ENCODE results near the gene SATB1. TPM values are rescaled to one million over a fixed set of nuclear protein-coding genes. Genes with fewer than 3 reads are reported as not detected.

Gene SATB1
- total RNA-seq, 1 donor from 2014 or later = 41.7 TPM

DNA sequence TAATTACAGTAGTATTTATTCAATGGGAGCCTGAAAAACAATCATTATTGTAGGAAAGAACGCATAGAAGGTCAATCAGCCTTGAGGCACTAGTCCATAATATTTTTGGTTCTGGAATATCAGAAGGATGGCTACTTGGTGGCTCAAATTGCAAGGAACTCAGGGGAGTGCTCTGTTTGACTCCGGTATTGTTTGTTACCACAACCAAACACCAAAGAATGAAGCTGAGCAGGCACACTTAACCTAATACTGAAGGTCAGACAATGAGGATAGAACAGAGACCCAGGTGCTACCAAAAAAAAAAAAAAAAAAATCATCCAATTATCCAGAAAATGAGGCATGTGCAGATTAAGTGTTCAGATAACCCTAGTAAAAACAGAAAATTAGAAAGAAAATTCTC, 11.1 kb upstream of the SATB1 start:
- ATAC-seq (ENCODE audit: poor library complexity) (no peak), DNase-seq (no peak)
- intact Hi-C loops (cut with DNase I) = no loop called here

DNA sequence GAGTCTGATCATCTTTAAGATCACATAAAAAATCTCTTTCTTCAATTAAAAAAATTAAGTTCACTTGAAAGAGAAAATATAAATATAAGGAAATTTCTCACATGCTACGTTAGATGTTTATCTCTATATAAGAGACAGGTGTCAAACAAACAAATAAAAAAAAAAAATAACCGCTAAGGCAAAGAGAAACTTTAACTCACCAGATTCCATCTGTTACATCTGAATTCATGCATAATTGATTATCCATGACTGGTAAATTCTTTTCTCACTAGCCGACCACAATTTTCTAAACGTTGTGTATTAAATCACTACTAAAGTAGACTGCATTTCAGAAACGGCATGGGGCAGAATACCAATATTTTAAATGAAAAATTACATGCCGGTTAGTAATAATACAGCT, 9.6 kb upstream of the SATB1 start:
- intact Hi-C loops (cut with DNase I) = no loop called here
- ATAC-seq (ENCODE audit: poor library complexity) = no peak
- no peak for DNase-seq

DNA sequence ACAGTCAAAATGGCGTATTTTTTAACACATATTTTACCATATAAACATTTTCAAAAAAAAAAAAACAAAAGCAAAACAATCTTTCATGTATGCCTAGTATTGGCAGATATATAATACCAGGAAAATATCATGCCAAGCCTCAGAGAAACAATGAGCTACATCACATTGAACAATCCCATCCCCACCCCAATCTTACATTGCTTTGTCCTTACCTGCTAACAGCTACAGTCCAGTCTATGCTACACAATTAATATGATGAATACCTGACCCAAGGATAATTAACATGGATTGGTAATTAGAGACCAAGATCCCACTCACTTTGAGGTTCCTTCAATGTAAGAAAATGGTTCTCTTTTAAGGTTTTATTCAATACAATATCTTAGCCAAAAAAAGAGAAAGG, 7.6 kb upstream of the SATB1 start:
- intact Hi-C loops (cut with DNase I) = no loop called here
- ATAC-seq (ENCODE audit: poor library complexity) (no peak), DNase-seq (no peak)

DNA sequence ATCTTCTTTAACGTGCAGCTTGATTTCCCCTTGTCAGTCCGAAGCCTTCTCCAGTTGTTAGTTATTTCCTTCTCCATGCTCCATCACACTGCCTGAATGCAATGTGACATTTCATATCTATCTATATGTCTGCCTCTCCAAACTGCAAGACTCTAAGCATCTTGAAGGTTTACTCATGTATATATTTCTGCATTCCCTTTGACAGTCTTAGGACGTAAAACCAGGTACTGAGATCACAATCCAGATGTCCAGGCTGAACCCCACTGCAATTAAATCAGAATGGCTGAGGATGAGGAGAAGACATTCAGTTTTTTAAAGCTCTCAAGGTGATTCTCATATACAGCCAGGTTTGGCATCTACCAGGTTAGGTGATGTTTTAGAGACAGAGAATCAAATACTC, 6.1 kb upstream of the SATB1 start:
- intact Hi-C loops (cut with DNase I) = no loop called here
- no peak for DNase-seq
- no peak for ATAC-seq (ENCODE audit: poor library complexity)

DNA sequence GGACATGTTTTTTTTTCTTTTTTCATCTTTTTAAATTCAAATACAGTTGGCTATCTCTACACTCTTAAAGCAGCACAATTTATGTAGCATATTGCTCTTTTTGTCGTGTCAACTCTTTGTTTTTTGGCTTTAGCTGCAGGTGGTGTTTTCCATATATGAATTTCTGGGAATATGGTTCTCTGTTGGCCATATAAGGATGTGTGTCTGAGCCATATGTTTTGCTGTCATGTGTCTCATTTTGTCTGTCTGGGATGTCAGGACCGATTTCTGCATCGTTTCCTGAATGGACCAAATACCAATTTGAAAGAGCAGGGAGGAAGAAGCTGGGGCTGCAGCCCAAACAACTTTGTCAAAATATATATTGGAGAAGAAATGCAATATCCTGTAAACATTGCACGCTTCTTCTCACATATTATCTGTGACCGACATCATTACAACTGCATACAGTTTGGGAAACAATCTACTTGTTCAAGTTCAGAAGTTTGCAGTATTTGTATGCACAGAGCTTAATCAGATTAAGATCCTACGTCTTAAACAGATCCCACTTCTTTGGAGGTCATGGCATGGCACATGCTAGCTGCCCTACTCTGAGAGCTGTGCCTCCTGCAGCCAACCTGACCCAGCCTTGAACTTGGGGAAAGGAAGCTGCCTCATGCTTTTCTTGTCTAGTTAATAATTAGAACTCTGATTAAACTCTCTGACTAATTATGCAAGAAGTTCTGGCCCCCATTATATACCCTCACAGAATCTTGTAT, 4.0 kb upstream of the SATB1 start:
- ATAC-seq (ENCODE audit: poor library complexity) = no peak
- intact Hi-C loops (cut with DNase I) = no loop called here

DNA sequence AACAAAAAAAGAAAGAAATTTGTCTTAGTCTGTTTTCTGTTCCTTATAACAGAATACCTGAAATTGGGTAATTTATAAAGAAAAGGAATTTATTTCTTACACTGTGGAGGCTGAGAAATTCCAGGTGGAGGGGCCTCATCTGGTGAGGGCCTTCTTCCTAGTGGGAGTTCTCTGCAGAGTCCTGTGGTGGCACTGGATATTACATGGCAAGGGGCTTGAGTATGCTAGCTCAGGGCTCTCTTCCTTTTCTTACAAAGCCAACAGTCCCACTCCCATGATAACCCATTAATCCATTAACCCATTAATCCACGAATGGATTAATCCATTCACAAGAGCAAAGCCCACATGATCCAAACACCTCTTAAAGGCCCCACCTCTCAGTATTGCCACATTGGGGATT, 2.9 kb upstream of the SATB1 start:
- DNase-seq = no peak
- intact Hi-C loops (cut with DNase I) = no loop called here
- no peak for ATAC-seq (ENCODE audit: poor library complexity)

More for the DNA sequence above, 4.0 kb upstream of the SATB1 start:
- DNase-seq = no peak

DNA sequence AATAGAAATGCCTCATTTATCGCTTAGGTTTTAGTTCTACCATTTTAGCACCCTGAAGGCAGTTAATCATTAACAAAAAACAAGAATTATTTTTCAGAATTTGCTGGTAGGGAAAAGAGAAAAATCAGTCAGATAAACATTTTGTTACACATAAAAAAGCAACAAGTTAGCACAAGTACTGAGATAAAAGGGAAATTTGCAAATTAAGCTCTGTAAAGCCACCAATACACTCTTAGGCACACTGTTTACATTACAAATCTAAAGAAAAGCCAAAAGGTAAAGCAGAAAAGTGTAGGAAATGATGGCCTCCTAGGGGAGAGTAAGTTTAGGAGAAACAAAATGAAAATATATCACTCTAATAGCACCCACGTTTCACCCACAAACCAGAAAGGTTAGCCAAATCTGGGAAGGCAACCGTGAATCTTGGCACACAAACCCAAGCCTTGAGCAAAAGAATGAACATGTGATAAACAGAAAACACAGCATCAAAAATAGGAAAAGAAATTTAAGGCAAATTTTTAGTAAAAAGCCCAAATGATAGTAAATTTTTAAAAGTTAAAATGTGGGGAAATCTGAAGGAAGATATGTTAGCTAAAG, 1.6 kb upstream of the SATB1 start:
- ATAC-seq (ENCODE audit: poor library complexity) (no peak), DNase-seq (no peak)
- intact Hi-C loops (cut with DNase I) = no loop called here

DNA sequence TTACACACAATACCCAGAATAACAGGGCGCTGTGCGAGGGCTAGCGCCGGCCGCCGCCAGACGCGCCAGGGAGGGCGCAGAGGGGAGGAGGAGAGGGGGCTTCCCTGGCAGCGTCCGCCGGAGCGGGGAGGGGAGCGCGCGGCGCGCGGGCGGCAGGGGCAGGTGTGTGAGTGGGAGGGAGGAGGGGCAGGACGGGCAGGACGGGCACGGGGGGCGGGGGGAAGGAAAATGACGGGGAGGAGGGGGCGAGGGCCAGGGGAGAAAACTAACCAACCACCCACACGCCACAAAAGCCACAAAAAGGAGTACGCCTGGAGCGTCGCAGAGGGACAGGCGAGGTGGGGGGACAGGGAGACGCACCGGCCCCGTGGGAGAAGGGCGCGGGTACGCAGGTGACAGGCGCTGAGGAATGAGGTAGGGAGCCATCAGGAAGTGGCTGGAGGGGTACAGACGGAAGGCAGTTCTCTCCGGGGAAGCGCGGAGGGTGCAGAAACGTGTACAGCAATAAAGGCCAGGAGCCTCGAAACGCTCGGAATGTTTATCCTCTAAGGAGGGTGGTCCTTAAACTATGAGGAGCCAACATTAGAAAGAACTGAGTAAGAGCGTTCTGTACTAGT, 610 bp upstream of the SATB1 start:
- intact Hi-C loops (cut with DNase I) = no loop called here
- peak; percentile 66 for DNase-seq
- ATAC-seq (ENCODE audit: poor library complexity) = peak; percentile 65

DNA sequence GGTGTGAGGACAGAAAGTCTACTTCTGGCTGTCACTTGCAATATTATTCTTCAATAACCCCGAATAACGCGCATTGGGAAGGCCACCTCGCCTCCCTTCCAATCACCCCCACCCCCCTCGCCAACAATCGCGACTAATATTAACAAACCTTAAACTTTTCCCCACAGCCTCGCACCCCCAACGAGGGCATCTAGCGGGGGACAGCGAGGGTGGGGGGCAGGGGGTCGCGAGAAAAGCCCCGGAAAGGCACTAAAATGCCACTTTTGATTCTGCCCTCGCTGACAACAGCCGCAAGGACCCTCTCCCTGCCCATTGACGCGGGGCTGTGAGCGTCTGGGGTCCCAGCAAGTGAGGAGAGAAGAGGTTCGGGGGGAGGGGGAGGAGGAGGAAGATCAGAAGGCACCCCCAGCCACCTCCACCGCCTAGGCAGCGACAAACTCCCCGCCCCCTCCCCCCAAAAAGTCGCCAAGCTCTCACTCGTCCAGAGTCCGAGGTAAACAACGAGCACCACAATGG, 868 bp downstream of the SATB1 start:
- DNase-seq = no peak
- ATAC-seq (ENCODE audit: poor library complexity) = peak; percentile 42
- intact Hi-C loops (cut with DNase I) = no loop called here

DNA sequence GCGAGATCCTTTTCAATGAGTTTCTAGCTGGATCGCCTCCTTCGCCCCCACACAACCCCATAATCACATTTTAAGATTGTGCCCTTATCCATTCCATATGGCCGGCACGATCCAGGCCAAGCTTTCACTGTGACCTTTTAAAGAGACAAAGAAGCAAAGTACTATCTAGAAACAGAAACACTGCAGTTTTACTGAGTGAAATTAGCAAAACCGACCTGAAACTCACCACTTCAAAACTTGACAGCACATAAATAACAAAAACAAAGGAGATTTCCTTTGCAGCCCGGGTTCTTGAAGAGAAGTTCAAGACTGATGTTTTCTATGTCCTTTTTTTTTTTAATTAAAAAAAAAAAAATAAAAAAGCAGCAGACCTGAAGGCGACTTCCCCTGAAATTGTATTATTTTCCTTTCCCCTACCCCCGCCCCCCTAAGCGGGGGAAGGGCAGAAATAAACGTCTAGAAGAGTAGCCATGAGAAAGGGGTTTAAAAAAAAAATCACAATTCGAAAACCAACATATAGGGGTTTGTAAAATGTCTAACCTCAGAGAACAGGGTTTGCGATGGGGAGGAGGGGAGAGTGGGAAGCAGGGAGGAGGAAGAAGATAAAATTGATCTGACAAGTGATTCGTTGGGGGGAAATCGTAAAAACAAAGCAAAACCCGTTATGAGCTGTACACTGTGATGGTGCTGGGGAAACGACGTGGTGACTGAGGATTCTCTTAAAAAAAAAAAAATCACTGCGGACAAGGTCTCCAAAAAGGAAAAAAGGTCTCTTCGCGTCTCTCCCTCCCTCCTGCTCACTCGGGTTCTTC, 1.5 kb downstream of the SATB1 start:
- peak; percentile 47 for ATAC-seq (ENCODE audit: poor library complexity)
- DNase-seq = peak; percentile 67
- intact Hi-C loops (cut with DNase I) = no loop called here

DNA sequence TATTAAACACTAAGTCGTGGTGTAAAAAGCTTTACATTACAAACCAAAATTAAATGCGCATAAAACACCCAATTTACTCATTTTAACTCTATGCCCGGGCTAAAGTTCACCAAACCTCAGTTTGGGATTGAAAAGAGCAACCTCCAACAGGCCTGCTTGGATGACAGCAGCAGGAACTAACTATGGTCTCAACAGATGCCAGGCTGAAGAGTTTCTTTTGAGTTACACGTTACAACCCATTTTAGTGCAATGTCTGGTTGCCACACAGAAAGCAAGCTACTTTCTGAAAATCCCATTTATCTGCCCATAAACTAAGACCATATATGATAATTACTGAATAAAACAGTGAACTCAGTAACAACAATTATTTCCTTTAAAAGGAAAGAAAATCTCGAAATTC, 2.2 kb downstream of the SATB1 start:
- DNase-seq (no peak), ATAC-seq (ENCODE audit: poor library complexity) (no peak)
- intact Hi-C loops (cut with DNase I) = no loop called here

DNA sequence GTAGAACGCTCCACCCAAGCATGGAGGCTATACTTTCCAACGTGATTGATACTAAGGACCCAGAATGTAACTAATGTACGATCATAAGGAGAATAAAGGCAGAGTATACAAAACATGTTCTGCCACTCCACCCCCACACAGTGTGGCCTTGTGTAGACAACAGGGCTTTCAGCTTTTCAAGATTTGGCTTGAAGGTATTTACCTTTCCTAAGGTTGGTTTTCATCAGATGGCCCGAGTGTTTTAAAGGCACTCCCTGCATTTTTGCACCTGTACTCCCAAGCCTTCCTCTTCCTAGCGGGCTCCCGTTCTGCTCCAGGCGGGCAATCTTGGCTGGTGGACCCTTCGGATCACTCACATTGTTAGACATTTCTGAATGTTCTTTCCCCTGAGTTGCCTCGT, 4.6 kb downstream of the SATB1 start:
- no peak for ATAC-seq (ENCODE audit: poor library complexity)
- no peak for DNase-seq
- intact Hi-C loops (cut with DNase I) = no loop called here

DNA sequence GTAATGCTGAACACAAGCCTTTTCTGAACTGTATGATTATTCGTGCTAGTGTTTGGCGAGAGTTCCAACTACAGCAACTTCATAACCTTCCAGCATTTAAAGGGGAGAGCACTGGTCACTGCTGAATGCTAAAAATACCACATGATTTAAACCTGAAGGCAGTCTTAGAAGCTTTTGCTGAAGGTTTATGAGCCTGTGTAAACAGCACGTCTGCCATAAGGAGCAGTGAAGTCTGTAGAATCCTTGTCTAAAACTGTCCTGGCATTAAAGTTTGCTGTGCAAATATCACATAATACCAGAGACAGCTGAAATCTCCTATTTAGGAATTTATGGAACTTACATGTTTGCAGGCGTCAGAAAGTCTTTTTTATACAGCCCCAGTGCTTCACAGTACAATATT, 5.9 kb downstream of the SATB1 start:
- no peak for DNase-seq
- ATAC-seq (ENCODE audit: poor library complexity) = peak; percentile 73
- intact Hi-C loops (cut with DNase I) = no loop called here

DNA sequence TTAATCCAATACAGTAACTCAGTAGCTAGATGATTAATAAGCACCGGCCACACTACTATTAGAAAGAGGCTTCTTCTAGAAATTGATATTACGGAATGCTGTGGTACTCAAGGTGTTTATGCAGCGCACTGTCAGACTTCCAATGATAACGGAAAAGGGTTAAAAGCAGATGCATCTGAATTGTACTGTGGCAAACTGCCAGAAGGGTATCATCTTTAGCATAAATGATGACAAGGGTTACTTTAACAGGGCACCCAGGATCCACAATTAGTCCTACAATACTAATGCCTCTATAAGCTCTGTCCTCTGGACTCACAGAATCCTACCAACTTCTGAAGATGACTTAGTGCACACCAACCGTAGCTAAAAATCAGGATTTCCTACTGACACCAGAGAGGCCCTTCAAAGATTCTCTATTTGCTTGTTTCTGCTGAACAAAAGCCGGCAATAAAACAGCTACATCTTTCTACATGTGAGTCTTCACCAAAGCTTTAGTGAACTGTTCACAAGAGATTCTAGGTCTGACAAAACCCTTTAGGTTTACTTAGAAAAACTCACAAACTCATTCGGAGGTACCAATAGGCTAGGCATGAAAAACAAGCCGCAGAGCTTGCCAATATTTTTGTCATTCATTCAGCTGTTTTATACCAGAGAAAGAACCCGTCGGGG, 7.1 kb downstream of the SATB1 start:
- no peak for ATAC-seq (ENCODE audit: poor library complexity)
- intact Hi-C loops (cut with DNase I) = no loop called here
- no peak for DNase-seq

DNA sequence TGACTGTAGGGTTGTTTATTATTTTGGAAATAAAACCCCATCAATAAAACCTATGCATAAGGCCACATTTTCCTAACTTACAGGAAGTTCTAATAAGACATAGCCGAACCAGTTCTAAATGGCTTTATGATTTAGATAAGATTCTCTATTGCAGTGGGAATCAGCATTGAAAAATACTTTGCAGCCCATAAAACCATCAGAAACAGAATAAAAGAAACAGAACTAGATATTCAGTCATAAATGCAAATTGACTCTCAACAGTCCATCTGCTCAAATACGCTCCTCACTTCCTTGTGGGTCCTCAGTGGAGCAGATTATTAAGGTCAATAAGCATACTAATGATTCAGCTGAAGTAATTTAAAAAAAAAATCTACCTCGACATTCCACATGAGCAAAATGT, 8.8 kb downstream of the SATB1 start:
- intact Hi-C loops (cut with DNase I) = no loop called here
- no peak for DNase-seq
- no peak for ATAC-seq (ENCODE audit: poor library complexity)

DNA sequence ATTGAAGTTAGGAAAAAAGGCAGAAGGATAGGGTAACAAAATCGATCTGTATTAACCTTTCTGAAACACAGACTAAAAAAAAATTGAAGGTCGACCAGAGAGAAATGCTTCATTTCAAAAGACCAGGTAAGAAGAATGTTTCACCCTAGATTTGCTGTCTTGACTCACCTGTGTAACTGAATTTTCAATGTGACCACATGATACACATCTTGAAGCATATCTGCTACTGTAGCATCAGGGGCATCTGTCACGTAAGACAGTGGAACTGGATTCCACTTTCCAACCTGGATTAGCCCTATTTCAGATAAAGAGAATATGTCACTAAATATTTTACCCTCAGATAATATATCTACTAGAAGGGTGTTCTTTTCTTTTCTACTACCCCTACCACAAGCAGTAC, 9.3 kb downstream of the SATB1 start:
- intact Hi-C loops (cut with DNase I) = no loop called here
- DNase-seq (no peak), ATAC-seq (ENCODE audit: poor library complexity) (no peak)

DNA sequence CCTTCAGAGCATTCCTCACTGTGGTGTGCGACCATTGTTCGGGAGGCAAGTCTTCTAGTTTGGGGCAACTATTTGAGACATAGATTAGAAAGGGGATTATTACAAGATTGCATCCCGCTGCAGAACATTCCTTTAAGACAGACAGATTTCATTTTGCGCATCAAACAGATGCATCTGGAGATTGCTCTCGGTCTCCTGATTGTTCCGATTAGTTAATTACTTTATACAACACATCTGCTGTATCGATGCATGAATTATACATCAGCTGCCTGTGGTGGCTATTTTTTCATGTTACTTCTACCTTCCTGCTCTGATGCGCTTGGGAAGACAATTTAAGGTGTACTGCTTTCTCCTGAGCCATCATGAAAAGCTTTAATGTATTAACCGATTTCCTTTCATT, 10.0 kb downstream of the SATB1 start:
- DNase-seq = no peak
- intact Hi-C loops (cut with DNase I) = no loop called here
- ATAC-seq (ENCODE audit: poor library complexity) = no peak

DNA sequence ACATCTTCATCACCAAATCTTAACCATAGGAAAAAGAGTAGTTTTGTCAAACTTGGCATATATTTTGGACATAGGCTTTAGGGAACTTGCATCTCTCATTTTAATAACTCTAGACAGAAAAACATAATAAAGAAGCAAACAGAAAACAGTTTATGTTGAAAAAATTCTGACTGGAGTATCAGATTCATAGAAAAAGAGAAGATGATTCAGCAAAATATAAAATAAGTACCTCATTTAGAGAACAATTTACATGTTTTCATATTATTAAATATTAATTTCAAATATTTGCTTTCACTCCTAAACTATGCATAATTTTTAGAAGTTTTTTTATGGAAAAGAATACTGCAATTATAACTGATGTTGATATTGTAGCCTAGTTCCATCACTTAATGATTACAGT, 12.5 kb downstream of the SATB1 start:
- intact Hi-C loops (cut with DNase I) = no loop called here
- ATAC-seq (ENCODE audit: poor library complexity) = no peak

DNA sequence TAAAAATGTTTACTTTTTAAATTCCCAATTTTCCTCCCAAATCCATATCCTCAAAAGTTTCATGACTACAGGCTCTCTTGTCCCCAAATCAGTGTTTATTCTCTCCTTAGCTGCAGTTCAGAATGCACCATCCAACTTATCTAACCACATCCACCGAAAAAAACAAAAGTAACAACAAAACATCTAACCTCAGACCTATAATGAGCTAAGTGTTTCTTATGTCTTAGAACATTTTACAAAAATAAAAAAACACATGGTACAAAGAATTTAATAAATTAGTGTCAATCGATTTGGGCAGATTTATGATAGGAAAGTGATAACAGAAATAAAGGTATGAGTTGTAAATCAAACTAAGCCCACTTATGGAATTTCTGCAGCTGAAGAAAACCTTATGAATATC, 13.6 kb downstream of the SATB1 start:
- intact Hi-C loops (cut with DNase I) = no loop called here
- DNase-seq (no peak), ATAC-seq (ENCODE audit: poor library complexity) (no peak)

More for the DNA sequence above, 12.5 kb downstream of the SATB1 start:
- DNase-seq = no peak
